Lung microvascular endothelial cell (primary cell): ENCODE results near the gene TSKU. TPM values are rescaled to one million over a fixed set of nuclear protein-coding genes. Genes with fewer than 3 reads are reported as not detected.

Experiments used
- DNase-seq, 2 donors: peaks; one replicate each; pipeline versions ENCODE4 v3.0.0 to v3.0.0-alpha.2; 2010; ENCODE audit warnings: low read depth in 2 of 2
- total RNA-seq: library from RNA; depleted of rRNA; stranded (reverse); fragments of >200 nt; gene quantifications from 2 replicates; pipeline ENCODE4 v1.2.1, GENCODE V29; 2014

TSKU gene
- total RNA-seq, 1 donor from 2014 or later, result 3.2 TPM

DNA sequence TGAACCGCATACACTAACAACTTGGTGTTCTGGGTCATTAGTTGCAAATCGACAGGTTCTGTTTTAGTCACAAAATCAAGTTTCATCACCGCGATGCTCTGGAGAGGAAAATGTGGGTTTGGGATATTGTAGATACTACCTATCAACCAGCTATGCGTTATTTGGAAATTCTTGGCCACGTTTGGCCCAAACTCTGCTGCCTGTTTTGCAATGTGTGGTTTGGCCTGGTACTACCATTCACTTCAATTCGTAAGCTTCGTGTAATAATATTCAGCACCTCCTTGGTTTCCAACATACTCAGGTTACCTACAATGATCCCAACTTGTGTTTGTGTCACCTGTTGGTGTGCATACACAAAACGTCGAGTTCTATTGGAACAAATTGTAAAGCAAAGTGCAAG is 61.4 kb downstream of the TSKU start:
- no peak for DNase-seq

DNA sequence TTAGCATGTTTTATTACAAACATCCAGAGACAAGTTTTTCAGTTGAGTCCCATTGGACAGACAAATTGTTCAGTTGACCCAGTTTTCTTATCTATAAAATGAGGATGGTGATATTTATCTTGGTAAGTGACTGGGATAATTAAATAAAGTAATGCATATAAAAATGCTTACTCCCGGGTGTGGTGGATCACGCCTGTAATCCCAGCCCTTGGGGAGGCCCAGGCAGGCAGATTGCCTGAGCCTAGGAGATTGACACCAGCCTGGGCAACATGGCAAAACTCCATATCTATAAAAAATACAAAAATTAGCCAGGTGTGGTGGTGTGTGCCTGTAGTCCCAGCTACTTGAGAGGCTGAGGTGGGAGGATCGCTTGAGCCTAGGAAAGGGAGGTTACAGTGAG is 61.9 kb downstream of the TSKU start:
- DNase-seq, result no peak

DNA sequence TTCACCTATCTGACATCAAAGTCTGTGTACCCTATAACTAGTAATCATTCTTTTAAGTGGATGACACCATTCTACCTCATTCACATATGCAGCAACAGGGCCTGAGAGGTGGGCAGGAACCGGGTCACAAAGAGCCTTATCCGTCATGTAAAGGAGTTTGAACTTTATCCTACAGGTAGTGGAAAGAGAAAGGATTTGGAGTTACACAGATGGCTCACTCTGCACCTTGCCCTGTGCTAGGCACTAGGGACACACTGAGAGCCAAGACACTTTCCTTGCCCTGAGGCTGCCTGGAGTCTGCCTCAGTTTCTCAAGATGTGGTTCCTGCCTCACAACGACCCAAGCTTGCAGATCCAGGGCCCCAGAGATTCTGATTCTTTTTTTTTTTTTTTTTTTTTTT is 63.3 kb downstream of the TSKU start:
- DNase-seq, result no peak

Other genes with a start within 250 kb of the TSKU start
- 29.0 and 57.1 TPM in 2 replicates for gene LRRC32, start 112.6 kb upstream of the TSKU start, total RNA-seq
- gene ACER3, start 77.6 kb downstream of the TSKU start, total RNA-seq, result 10.7 and 13.5 TPM in 2 replicates